Measurements from ENCODE around the gene RAB40C. TPM values are rescaled to one million over a fixed set of nuclear protein-coding genes. Genes with fewer than 3 reads are reported as not detected.

Gene RAB40C
- total and polyA plus RNA-seq, 8 donors, result 17.6 to 101 (median 25.6) TPM

DNA sequence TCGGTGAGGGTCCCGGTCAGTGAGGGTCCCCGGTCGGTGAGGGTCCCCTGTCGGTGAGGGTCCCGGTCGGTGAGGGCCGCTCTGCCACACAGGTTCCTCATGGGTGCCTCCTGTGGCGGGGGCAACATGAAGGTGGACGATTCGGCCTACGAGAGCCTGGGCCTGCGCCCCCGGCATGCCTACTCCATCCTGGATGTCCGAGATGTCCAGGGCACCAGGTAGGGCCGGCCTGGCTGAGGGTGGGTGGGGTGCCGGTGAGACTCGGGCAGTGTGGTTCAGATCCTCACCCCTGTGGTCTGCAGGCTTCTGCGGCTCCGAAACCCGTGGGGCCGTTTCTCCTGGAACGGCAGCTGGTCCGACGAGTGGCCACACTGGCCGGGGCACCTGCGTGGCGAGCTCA, 38.7 kb upstream of the RAB40C start:
- no peaks in the 10 kb centered on the region for H3K27me3 ChIP-seq
- intact Hi-C loops (cut with DNase I; ENCODE audit: low total_unique reads), result no loop called here
- H3K9me3 ChIP-seq, result no peaks in the 10 kb centered on the region
- WGBS, 5 donors, result 94 to 98% (median 97%) methylated on average over 16 to 28 of the region's 28 CpGs
- peaks cover 50 to 81% (median 73%) of the 10 kb centered on the region in 4 donors for H3K36me3 ChIP-seq
- TF ChIP-seq POLR2AphosphoS5 (IDR thresholded peaks at IDR 0.05) (no peak), EP300 (IDR thresholded peaks at IDR 0.05) (no peak), POLR2A (IDR thresholded peaks at IDR 0.05) (no peak)
- TF ChIP-seq, protein P1, sequence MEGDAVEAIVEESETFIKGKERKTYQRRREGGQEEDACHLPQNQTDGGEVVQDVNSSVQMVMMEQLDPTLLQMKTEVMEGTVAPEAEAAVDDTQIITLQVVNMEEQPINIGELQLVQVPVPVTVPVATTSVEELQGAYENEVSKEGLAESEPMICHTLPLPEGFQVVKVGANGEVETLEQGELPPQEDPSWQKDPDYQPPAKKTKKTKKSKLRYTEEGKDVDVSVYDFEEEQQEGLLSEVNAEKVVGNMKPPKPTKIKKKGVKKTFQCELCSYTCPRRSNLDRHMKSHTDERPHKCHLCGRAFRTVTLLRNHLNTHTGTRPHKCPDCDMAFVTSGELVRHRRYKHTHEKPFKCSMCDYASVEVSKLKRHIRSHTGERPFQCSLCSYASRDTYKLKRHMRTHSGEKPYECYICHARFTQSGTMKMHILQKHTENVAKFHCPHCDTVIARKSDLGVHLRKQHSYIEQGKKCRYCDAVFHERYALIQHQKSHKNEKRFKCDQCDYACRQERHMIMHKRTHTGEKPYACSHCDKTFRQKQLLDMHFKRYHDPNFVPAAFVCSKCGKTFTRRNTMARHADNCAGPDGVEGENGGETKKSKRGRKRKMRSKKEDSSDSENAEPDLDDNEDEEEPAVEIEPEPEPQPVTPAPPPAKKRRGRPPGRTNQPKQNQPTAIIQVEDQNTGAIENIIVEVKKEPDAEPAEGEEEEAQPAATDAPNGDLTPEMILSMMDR (IDR thresholded peaks at IDR 0.05), result no peak
- no peak overlapping the region for H3K27ac ChIP-seq
- H3K4me3 ChIP-seq, result no peak overlapping the region
- DNase-seq, result no peak
- H3K4me1 ChIP-seq, result peaks cover 0 to 16% (median 8%) of the 10 kb centered on the region in 4 donors

GRCh38 chr16:552171-552570, 37.7 kb upstream of the RAB40C start:
- TF ChIP-seq POLR2A (IDR thresholded peaks at IDR 0.05), result no peak
- peaks cover 0 to 3% (median 0%) of the 10 kb centered on the region in 3 donors for H3K27me3 ChIP-seq
- no peak overlapping the region for H3K4me3 ChIP-seq
- DNase-seq, result no peak
- WGBS, 5 donors, result 93 to 97% (median 96%) methylated on average over 8 to 35 of the region's 35 CpGs
- H3K4me1 ChIP-seq, result peaks cover 0 to 7% (median 4%) of the 10 kb centered on the region in 4 donors
- intact Hi-C loops (cut with DNase I; ENCODE audit: low total_unique reads), result no loop called here
- no peaks in the 10 kb centered on the region for H3K9me3 ChIP-seq
- no peak overlapping the region for H3K27ac ChIP-seq
- peaks cover 50 to 72% (median 68%) of the 10 kb centered on the region in 4 donors for H3K36me3 ChIP-seq

GRCh38 chr16:553601-554296, 36.1 kb upstream of the RAB40C start:
- H3K9me3 ChIP-seq, result no peaks in the 10 kb centered on the region
- H3K4me3 ChIP-seq, result no peak overlapping the region
- 92 to 96% (median 93%) methylated on average over 15 to 33 of the region's 33 CpGs for WGBS, 5 donors
- DNase-seq, result no peak
- H3K27ac ChIP-seq, result no peak overlapping the region
- TF ChIP-seq, protein P1 (IDR thresholded peaks at IDR 0.05), result no peak
- TF ChIP-seq EP300 (IDR thresholded peaks at IDR 0.05) (no peak), POLR2AphosphoS5 (IDR thresholded peaks at IDR 0.05) (no peak), POLR2A (IDR thresholded peaks at IDR 0.05) (no peak)
- peaks cover 0 to 5% (median 0%) of the 10 kb centered on the region in 4 donors for H3K4me1 ChIP-seq
- H3K27me3 ChIP-seq, result peaks cover 0 to 19% (median 4%) of the 10 kb centered on the region in 3 donors
- peaks cover 39 to 56% (median 52%) of the 10 kb centered on the region in 4 donors for H3K36me3 ChIP-seq
- intact Hi-C loops (cut with DNase I; ENCODE audit: low total_unique reads), result no loop called here

DNA sequence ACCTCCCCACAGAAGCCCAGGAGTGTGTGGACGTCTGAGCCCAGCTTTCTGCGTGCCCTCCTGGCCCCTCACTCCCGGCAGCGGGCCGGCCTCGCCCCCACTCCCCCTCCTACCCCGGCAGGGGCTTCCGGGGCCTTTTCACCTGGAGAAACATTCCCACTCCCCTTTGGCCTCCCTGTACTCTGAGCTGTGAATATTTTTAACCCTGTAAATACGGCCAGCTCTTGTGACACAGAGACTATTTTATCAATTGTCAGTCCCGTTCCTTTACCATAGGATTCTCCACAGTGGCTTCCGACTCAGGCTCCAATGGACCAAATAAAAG, 35.6 kb upstream of the RAB40C start:
- Histone ChIP-seq H3K4me1 (peaks cover 0 to 8% (median 2%) of the 10 kb centered on the region in 4 donors), H3K36me3 (peaks cover 34 to 51% (median 47%) of the 10 kb centered on the region in 4 donors), H3K27ac (no peak overlapping the region), H3K9me3 (no peaks in the 10 kb centered on the region), H3K27me3 (peaks cover 0 to 24% (median 10%) of the 10 kb centered on the region in 3 donors), H3K4me3 (no peak overlapping the region)
- intact Hi-C loops (cut with DNase I; ENCODE audit: low total_unique reads), result no loop called here
- WGBS, 5 donors, result 77 to 91% (median 82%) methylated on average over 11 of the region's 11 CpGs
- no peak for DNase-seq
- TF ChIP-seq EP300 (IDR thresholded peaks at IDR 0.05) (no peak), POLR2A (IDR thresholded peaks at IDR 0.05) (no peak), POLR2AphosphoS5 (IDR thresholded peaks at IDR 0.05) (no peak)
- TF ChIP-seq, protein P1 (IDR thresholded peaks at IDR 0.05), result no peak
